ENCODE data around the gene STK17A.

DNA sequence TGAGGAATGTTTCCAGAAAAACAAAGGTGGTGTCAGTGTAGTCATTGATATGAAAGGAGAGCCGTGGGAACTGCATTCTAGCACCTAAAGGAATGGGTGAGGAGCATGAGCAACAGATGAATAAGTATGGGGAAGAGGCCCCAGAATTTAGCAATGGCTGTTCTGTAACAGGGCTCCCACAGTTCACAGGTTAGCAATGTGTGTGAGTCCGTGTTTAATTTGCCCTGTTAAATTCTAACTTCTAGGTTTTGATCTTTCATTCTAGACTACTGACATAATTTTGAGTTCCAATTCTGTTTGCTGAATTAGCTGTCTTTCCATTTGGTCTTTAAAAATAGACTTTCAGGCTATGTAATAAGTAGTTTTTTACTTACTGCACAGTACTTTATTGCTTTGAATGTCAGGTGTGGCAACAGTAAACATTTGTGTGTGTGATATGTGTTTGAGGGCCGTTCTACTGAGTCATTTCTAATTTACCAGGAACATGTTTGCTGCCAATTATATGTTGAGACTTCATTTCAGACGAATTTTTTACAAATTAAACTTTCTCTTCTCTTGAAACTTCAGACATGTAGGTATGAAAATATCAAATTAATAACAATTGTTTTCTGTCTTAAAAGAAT lies 8.8 kb downstream of the STK17A start:
- TF ChIP-seq, protein P1, sequence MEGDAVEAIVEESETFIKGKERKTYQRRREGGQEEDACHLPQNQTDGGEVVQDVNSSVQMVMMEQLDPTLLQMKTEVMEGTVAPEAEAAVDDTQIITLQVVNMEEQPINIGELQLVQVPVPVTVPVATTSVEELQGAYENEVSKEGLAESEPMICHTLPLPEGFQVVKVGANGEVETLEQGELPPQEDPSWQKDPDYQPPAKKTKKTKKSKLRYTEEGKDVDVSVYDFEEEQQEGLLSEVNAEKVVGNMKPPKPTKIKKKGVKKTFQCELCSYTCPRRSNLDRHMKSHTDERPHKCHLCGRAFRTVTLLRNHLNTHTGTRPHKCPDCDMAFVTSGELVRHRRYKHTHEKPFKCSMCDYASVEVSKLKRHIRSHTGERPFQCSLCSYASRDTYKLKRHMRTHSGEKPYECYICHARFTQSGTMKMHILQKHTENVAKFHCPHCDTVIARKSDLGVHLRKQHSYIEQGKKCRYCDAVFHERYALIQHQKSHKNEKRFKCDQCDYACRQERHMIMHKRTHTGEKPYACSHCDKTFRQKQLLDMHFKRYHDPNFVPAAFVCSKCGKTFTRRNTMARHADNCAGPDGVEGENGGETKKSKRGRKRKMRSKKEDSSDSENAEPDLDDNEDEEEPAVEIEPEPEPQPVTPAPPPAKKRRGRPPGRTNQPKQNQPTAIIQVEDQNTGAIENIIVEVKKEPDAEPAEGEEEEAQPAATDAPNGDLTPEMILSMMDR (IDR thresholded peaks at IDR 0.05; ENCODE audit: borderline replicate concordance, extremely low read depth, low read length, poor library complexity, severe bottlenecking), result no peak
- TF ChIP-seq EZH2 (IDR thresholded peaks at IDR 0.05; ENCODE audit: borderline replicate concordance, low read depth, low read length, severe bottlenecking), result no peak
